HG02840 (cell line): ENCODE results near the gene AQP7.
"Not testable (repeated sequence)": the region's sequence is repeated elsewhere in the genome, so short reads cannot be mapped to it uniquely, and the experiment has no call there.

ENCODE experiments used
- ATAC-seq: cut with Tn5 transposase; IDR thresholded peaks from one replicate; pipeline ENCODE4 v1.9.1; 2021; ENCODE audit warnings: mild to moderate bottlenecking, moderate library complexity, moderate number of reproducible peaks; ENCODE audit not compliant: unreplicated experiment, low FRiP score

Gene AQP7

DNA sequence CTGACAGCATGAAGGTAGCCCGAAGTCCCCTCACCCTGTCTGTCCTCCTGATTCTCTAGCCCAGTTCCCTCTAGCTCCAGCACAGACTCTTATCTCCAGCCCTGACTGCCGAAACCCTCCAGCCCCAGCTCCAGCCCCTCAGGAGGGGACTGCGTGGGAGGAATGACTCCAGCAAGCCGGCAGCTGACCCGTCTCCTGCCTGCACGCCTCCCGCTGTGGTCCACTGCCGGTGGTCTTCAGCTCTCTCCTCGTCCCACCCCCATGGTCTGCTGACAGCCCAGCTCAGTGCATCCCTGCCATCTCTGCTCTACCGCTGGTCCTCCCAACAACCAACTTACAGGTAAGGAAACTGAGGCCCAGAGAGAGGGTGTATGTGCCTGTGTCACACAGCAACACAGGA is 559 bp downstream of the AQP7 start:
- ATAC-seq = not testable (repeated sequence)

DNA sequence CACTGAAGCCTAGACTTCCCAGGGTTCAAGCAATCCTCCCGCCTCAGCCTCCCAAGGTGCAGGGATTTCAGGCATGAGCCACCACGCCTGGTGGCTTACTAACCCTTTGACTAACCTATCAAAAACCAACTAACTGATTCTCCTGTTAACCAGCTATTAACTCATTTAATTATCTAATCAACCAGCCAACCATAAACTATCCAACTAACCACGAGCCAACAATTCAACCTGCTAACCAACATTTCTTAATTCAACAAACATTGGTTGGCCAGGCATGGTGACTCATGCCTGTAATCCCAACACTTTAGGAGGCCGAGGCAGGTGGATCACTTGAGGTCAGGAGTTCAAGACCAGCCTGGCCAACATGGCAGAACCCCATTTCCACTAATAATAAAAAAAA is 3.3 kb downstream of the AQP7 start:
- ATAC-seq = not testable (repeated sequence)

DNA sequence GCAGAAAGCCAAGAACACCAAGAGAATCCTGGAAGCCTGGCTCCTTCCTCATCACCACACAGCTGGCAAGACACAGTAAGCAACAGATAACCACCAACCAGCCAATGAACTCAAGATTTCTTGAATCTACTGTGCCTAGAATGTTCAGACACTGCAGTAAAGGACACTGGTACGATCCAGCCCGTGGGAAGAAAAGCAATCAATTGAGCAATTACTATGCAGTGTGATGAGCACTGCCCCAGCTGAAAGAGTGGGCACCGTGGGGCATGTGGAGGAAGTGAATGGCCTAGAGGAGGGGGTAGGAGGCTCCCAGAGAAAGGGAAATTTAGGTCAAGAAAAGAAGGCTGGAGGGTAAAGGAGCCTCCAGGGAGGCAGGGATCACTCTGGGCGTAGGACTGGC is 4.6 kb downstream of the AQP7 start:
- not testable (repeated sequence) for ATAC-seq

DNA sequence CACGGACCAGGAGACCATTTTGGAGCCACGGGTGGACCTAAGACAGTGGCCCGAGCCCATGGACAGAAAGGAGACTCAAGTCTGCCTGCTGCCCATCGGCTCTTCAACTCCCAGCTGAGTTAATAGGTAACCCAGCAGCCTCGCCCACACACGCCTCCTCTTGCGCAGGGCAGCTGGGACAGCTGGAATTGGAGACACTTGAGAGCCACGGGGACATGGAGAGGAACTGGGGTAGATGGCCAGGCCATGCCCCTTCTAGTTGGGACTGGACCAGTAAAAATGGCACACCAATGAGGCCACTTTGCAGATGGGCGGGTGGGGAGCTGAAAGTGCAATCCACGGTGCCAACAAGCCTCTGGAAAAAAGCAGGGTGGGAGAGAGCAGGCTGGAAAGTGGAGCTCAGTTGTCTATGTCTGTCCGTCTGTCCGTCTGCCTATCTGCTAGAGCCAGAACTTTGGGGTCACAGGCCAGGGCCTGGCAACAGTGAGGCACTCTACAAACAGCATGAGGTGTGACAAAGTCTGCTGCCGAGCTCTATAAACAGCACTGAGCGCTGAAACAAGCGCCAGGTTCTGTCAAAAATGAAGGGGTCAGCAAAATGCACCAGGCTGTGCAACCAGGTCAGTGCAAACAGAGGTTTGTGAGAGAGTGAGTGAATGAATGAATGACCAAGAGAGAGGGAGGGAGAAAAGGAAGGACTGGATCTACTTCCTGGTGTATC is 7.0 kb downstream of the AQP7 start:
- ATAC-seq = not testable (repeated sequence)

- ATAC-seq = not testable (repeated sequence)
Measured at GRCh38 chr9:33393986-33394385, 8.4 kb downstream of the AQP7 start.

DNA sequence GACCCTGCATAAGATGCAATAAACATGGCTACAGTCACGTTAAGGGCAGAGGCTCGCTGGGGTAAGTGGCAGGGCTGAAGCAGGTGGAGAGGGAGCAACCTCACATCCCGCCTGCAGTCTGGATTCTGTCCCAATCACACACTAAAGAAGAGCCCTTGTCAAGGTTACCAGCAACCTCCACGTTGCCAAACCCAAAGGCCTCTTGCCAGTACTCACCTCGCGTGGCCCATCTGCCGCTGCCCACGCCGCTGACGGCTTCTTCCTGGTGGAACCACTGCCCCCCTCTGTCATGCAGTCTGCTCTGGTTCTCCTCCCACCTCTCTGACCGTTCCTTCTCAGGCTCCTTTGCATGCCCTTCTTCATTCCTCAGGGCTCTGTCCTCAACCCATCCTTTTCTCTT is 8.8 kb downstream of the AQP7 start:
- no peak for ATAC-seq

- not testable (repeated sequence) for ATAC-seq
Measured at GRCh38 chr9:33392591-33393021, 9.8 kb downstream of the AQP7 start.

DNA sequence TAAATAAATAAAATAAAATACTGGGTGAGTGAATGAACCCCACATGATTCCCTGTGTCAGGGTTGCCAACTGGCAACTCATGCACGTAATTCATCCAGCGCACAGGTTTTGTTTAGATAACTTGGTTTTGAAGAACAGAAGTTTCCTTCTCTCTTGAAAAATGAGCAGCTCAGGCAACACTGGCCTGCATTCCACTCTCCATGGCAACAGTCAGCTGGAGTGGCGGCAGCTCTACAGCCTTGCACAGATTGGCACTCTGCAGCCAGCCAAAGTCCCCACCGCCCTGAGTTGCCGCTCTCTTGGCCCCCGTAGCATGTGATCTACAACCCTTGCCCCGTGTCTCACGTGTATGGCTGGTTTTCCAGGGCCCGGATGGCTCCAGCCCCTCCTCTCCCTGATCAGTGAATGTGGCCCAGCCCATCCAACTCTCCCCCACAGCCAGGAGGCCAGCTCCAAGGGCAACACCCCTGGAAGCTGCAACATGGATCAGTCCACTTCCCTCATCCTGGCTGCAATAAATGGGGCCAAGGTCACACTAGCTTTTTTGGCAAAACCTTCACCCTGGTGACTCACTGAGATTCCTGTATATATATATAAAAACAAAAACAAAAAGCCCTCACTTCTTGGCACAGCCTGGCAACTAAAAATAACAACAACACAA is 11.1 kb downstream of the AQP7 start:
- ATAC-seq = not testable (repeated sequence)

GRCh38 chr9:33388110-33388994 is 14.0 kb downstream of the AQP7 start:
- no peak for ATAC-seq

- not testable (repeated sequence) for ATAC-seq
Measured at GRCh38 chr9:33386998-33387397, 15.4 kb downstream of the AQP7 start.

GRCh38 chr9:33386641-33386996 is 15.7 kb downstream of the AQP7 start:
- ATAC-seq = not testable (repeated sequence)

DNA sequence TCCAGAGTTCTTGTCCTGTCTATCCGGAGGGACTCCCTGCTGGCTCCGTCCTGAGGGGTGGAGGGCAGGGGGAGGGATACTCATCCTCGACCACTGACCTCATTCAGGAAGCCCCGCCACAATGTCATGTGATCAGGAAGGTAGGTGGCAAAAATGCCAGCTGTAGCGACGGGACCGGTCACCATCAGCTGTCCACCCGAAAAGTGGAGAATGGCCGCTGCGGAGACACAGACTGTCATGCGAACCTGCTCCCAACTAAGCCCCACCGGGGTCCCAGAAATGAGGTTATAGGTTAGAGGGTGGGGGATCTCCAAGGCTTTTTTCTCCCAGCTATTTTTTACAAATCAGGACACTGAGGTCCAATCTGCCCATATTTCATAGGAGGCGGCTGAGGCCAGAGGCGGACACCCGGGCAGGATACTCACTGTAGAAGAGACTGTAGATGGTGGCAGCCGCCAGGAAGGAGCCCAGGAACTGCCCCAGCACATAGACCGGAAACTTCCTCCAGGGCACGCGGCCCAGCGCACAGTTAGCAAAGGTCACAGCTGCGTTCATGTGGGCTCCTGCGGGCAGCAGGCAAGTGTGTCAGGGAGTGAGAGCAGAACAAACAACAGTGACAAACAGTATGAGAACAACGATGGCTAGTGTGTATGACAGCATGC is 16.3 kb downstream of the AQP7 start:
- ATAC-seq = not testable (repeated sequence)

- ATAC-seq = not testable (repeated sequence)
Measured at GRCh38 chr9:33385536-33385935, 16.8 kb downstream of the AQP7 start.

DNA sequence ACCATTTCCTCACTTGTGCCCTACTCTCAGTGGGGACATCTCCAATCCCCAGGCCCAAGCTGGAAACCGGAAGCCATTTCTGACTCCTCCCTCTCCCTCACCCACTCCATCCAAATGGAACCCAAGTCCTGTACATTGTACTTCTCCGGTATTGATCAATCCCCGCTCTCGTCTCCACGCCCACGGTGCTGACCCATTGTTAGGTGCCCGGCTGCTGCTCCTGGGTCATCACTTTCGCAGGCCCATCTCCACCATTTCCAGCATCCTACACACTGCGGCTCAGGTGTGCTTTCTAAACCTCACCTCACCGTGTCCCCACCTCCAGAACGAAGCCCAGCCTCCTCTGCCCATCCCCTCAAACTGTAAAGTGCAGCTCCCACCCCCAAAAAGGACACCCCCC is 19.0 kb downstream of the AQP7 start:
- ATAC-seq = not testable (repeated sequence)

GRCh38 chr9:33382397-33382796 is 20.0 kb downstream of the AQP7 start:
- not testable (repeated sequence) for ATAC-seq

DNA sequence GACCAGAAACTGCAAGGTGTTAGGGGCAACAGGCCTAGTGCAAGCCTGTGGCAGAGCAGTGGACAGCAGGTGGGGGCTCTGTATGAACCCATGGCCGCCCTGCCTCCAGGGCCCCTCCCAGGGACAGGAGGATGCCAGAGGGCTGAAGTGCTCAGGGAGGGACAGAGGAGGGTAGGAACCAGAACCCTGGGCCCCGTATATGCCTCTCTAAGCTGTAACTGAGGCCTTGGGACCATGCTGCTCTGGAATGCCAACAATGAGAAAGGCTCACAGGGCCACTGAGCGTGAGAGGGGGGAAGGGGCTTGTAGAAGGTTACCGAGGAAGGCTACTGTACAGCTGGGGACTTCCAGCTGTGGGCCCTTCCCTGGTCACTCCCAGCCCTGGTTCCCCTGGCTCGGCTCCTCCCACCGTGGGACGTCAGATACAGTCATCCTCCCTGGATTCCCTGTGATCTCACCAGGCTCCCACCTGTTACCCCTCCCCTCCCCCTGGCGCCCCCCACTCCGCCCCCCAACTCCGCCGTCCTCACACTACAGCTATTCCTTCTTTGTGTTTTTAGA is 21.1 kb downstream of the AQP7 start:
- ATAC-seq = no peak

GRCh38 chr9:33380390-33381094 is 21.8 kb downstream of the AQP7 start:
- ATAC-seq = no peak

- no peak for ATAC-seq
Measured at GRCh38 chr9:33379666-33380389, 22.5 kb downstream of the AQP7 start.
